Mucosa of stomach (tissue), 1 donor: ENCODE measurements around the gene RNASEH2B.

ENCODE experiments used
- H3K27me3 ChIP-seq: one replicate; pipeline ENCODE4 v1.7.0; 2013; ENCODE audit warnings: mild to moderate bottlenecking, low read length; ENCODE audit not compliant: control insufficient read depth, insufficient read depth
- H3K36me3 ChIP-seq: one replicate; pipeline ENCODE4 v1.7.0; 2013; ENCODE audit warnings: low read length; ENCODE audit not compliant: control insufficient read depth, insufficient read depth
- H3K4me1 ChIP-seq: one replicate; pipeline ENCODE4 v1.7.0; 2013; ENCODE audit warnings: mild to moderate bottlenecking, low read length; ENCODE audit not compliant: control insufficient read depth, insufficient read depth
- H3K4me3 ChIP-seq: one replicate; pipeline ENCODE4 v1.7.0; 2013; ENCODE audit warnings: low read length
- H3K9ac ChIP-seq: one replicate; pipeline ENCODE4 v1.7.0; 2013; ENCODE audit warnings: mild to moderate bottlenecking, low read length, moderate library complexity
- H3K9me3 ChIP-seq: one replicate; pipeline ENCODE4 v1.7.0; 2013; ENCODE audit warnings: mild to moderate bottlenecking, low read length, moderate library complexity; ENCODE audit not compliant: control insufficient read depth
- donor health status: Pancreatic carcinoma.

Gene RNASEH2B

DNA sequence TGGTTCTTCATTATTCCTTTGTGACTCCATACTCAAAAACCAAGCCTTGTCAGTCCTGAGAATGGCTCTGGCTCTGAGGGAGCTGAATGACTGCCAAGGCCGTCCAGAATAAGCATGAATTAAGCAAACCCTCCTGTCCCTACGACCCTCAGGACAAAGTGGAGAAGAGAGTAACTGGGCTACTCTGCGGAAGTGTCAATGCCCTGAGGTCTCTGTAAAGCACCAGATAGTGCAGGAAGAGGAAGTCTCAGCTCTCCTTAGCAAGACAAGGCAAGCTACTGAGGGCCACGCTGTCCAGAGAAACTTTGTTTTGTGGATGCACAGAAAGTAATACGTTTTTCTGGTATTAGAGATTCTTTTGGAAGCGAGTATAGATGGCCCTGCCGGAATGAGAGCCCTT lies 94.1 kb downstream of the RNASEH2B start:
- Histone ChIP-seq H3K4me3 (no peak overlapping the region), H3K9ac (no peak overlapping the region)

DNA sequence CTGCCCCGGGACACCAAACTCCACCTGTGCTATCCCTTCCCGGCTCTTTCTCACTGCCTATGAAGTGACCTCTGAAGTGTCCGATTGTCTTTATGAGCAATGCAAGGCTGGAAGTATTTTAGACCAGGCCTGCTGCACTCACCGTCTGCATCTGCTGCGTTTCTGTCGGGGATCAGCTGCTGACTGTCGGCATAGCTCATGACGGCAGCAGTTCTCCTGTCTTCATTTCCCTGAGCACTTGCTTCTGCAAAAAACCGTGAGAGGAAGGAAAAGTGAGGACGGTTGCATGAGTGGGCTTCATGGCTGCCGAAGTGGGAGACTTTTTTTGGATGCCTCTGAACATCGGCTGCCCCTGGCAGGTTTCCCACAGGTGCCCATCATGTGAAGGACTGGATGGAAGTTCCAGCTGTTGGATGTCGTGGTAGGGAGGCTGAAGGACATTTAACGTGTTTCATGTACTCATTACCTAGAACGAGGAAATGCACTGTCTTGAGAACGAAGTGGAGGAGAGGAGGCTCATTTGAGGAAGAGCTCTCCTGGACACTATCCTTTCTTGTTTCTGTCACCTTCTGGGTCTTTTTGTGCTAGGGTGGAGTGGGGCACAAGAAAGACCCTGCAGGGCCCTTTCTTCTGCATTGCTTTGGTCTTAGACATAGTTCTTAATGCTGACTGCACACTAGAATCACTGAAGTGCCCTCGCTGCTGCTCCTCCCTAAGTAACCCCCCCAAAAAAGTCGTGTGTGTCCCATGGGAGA lies 94.7 kb downstream of the RNASEH2B start:
- no peaks in the 10 kb centered on the region for H3K27me3 ChIP-seq

More for the DNA sequence above, 94.1 kb downstream of the RNASEH2B start:
- no peaks in the 10 kb centered on the region for H3K4me1 ChIP-seq
- no peaks in the 10 kb centered on the region for H3K36me3 ChIP-seq
- H3K9me3 ChIP-seq: no peaks in the 10 kb centered on the region
- H3K27me3 ChIP-seq: no peaks in the 10 kb centered on the region

GRCh38 chr13:51004918-51005460 lies 95.4 kb downstream of the RNASEH2B start:
- Histone ChIP-seq H3K9me3 (no peaks in the 10 kb centered on the region), H3K9ac (no peak overlapping the region), H3K4me1 (no peaks in the 10 kb centered on the region), H3K27me3 (no peaks in the 10 kb centered on the region), H3K4me3 (no peak overlapping the region), H3K36me3 (no peaks in the 10 kb centered on the region)

More for the DNA sequence above, 94.7 kb downstream of the RNASEH2B start:
- Histone ChIP-seq H3K36me3 (no peaks in the 10 kb centered on the region), H3K9me3 (no peaks in the 10 kb centered on the region), H3K4me3 (no peak overlapping the region), H3K9ac (no peak overlapping the region), H3K4me1 (no peaks in the 10 kb centered on the region)

DNA sequence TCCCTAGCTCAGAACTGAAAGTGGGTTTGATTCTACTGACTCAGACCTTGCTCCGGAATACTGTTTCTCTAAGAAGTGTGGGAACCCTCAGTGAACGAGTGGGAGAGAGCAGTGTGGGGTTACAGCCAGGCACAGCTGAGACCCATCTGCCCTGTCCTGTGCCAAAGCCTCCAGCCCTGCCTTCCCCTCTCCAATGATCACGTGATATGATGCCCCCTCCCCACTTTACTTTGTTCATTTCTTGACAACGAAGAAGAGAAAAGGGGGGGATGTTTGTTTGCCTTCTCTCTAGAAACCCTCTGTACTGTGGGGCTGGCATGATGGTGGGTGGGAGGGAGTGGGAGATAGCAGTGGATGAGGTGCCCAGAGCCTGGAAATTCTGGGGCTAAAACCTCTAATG lies 96.0 kb downstream of the RNASEH2B start:
- Histone ChIP-seq H3K4me3 (no peak overlapping the region), H3K9ac (no peak overlapping the region), H3K4me1 (no peaks in the 10 kb centered on the region), H3K36me3 (no peaks in the 10 kb centered on the region), H3K27me3 (no peaks in the 10 kb centered on the region), H3K9me3 (no peaks in the 10 kb centered on the region)
